Nucleus accumbens (tissue), 56 donors: ENCODE measurements around the gene TMPRSS7.

Source experiments
- DNase-seq, 56 donors: peaks; one replicate each; lab custom pipeline; 2025; lab: John Stamatoyannopoulos, UW

TMPRSS7 gene

GRCh38 chr3:112092496-112093179 is 58.1 kb downstream of the TMPRSS7 start:
- no peak for DNase-seq

- DNase-seq = no peak
These were observed 58.6 kb downstream of the TMPRSS7 start for GRCh38 chr3:112093180-112093522.

GRCh38 chr3:112095731-112096130 is 61.2 kb downstream of the TMPRSS7 start:
- DNase-seq = no peak

- no peak for DNase-seq
These were observed 61.6 kb downstream of the TMPRSS7 start for GRCh38 chr3:112096176-112096575.

GRCh38 chr3:112097378-112097777 is 62.8 kb downstream of the TMPRSS7 start:
- peak in 3 of 56 donors; percentile 6 to 8 (median 8) for DNase-seq

- DNase-seq = no peak
These were observed 67.4 kb downstream of the TMPRSS7 start for GRCh38 chr3:112101916-112102315.

- DNase-seq = no peak
These were observed 70.2 kb downstream of the TMPRSS7 start for GRCh38 chr3:112104774-112105173.

- DNase-seq = no peak
These were observed 74.8 kb downstream of the TMPRSS7 start for GRCh38 chr3:112109322-112109721.

- DNase-seq = peak in 29 of 56 donors; percentile 1 to 57 (median 10)
These were observed 77.4 kb downstream of the TMPRSS7 start for GRCh38 chr3:112111785-112112402.

GRCh38 chr3:112114576-112115160 is 80.1 kb downstream of the TMPRSS7 start:
- no peak for DNase-seq

- no peak for DNase-seq
These were observed 80.7 kb downstream of the TMPRSS7 start for GRCh38 chr3:112115161-112115739.

- DNase-seq = no peak
These were observed 81.4 kb downstream of the TMPRSS7 start for GRCh38 chr3:112115806-112116383.

GRCh38 chr3:112116748-112117186 is 82.2 kb downstream of the TMPRSS7 start:
- DNase-seq = no peak

- DNase-seq = no peak
These were observed 82.9 kb downstream of the TMPRSS7 start for GRCh38 chr3:112117415-112117814.

- peak in 16 of 56 donors; percentile 1 to 42 (median 5) for DNase-seq
These were observed 83.5 kb downstream of the TMPRSS7 start for GRCh38 chr3:112117841-112118571.

- no peak for DNase-seq
These were observed 85.7 kb downstream of the TMPRSS7 start for GRCh38 chr3:112119962-112120836.

GRCh38 chr3:112121577-112122547 is 87.3 kb downstream of the TMPRSS7 start:
- no peak for DNase-seq

GRCh38 chr3:112122870-112123269 is 88.3 kb downstream of the TMPRSS7 start:
- no peak for DNase-seq
